Transverse colon (tissue), 4 donors: ENCODE results near the gene VWA8.

Experiments used
- CTCF ChIP-seq, 5 experiments: fragments of 200-600 bp in 3 of 5; fragments of 450-650 bp in 2 of 5; sonication (generic) in 3 of 5; IDR thresholded peaks; 1 replicate in 2 of 5; 2 replicates in 3 of 5; pipeline ENCODE4 v1.5.1; 2016 to 2017; ENCODE audit warnings: antibody characterized with exemption in 5 of 5, inconsistent platforms in 3 of 5, mild to moderate bottlenecking in 2 of 5, moderate library complexity in 1 of 5
- POLR2A ChIP-seq: fragments of 450-650 bp; IDR thresholded peaks from one replicate; pipeline ENCODE4 v1.6.1; 2016; ENCODE audit warnings: antibody characterized with exemption, mild to moderate bottlenecking, moderate library complexity
- POLR2AphosphoS5 ChIP-seq, 3 donors: sonication (generic); formaldehyde crosslinking; IDR thresholded peaks; one replicate each; pipeline ENCODE4 v1.6.1; 2016; ENCODE audit warnings: antibody characterized with exemption in 3 of 3

DNA sequence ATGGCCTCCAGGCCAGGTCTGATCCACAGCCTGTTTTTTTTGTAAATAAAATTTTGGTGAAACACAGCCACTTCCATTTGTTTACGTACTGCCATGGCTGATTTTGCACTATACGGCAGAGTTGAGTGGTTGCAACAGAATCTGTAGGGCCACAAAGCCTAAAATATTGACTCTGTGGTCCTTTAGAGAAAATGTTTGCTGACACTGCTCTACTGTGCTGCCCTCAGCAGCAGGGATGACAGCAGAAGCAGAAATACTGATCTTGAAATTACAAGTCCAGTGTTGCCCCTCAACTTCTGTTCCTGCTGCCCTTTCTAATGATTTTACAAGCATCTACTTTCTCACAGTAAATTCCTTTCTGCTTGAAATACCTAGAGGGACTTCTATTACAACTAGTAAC is 258.4 kb downstream of the VWA8 start:
- TF ChIP-seq POLR2AphosphoS5 (IDR thresholded peaks at IDR 0.05) (no peak), CTCF (IDR thresholded peaks at IDR 0.05) (no peak), POLR2A (no peak)
